Measurements from ENCODE around the gene TPRA1.

DNA sequence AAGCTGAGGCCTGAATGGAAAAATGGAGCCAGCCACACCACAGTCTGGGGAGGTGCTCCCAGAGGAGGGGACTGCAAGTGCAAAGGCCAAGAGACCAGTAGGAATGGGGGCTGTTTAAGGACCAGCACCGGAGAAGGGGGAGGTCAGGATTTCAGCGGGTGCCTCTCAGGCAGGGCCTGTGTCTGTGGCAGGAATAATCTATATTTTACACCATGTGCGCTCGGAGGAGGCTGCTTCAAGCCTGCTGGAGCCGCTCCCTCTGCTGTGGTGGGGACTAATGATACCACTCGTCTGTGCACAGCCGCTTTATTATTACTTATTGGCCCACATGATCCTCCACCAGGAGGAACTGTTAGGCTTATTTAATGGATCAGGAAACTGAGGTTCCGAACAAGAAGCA is 45.3 kb downstream of the TPRA1 start:
- no peak for TF ChIP-seq CTCF (conservative IDR thresholded peaks at IDR 0.05 in 1 of 2, IDR thresholded peaks at IDR 0.05 in 1 of 2; ENCODE audit: extremely low read depth in 1 of 2, insufficient read depth in 1 of 2, low read depth in 1 of 2, low read length in 2 of 2)
- TF ChIP-seq EZH2 (IDR thresholded peaks at IDR 0.05; ENCODE audit: borderline replicate concordance, low read length): no peak

Measured in mammary epithelial cell (primary cell).